K562 (cell line): Measurements from ENCODE around the gene IRAK2. TPM values are rescaled to one million over a fixed set of nuclear protein-coding genes. Genes with fewer than 3 reads are reported as not detected.

ENCODE experiments used
- CAMTA2 ChIP-seq: fragments of 250-450 bp; sonication (Bioruptor Pico); conservative IDR thresholded peaks from 2 replicates; pipeline ENCODE4 v1.5.1; 2022
- E2F6 ChIP-seq, 2 experiments: IDR thresholded peaks; 2 replicates each; pipeline ENCODE4 v1.6.1; 2011; ENCODE audit warnings: borderline replicate concordance in 1 of 2, control low read depth in 1 of 2, low read depth in 1 of 2, low read length in 1 of 2, mild to moderate bottlenecking in 1 of 2, mixed read lengths in 1 of 2, moderate library complexity in 1 of 2; ENCODE audit not compliant: insufficient read depth in 1 of 2, insufficient read length in 1 of 2, poor library complexity in 1 of 2, severe bottlenecking in 1 of 2; ENCODE audit errors: extremely low read depth in 1 of 2
- ETV1 ChIP-seq: fragments of 450-650 bp; conservative IDR thresholded peaks from 2 replicates; pipeline ENCODE4 v1.6.1; 2016; ENCODE audit warnings: missing genetic modification characterization, control low read depth, low read depth, missing compliant biosample characterization
- FOS ChIP-seq: IDR thresholded peaks from 3 replicates; pipeline ENCODE4 v1.6.1; 2011; ENCODE audit not compliant: insufficient read length; ENCODE audit errors: extremely low read depth
- FOXA3 ChIP-seq, 2 experiments: fragments of 450-650 bp in 1 of 2; sonication (generic) in 1 of 2; formaldehyde crosslinking; IDR thresholded peaks in 1 of 2; conservative IDR thresholded peaks in 1 of 2; 2 replicates each; pipeline versions ENCODE4 v1.4.0 to v1.8.0; 2020 to 2022; ENCODE audit warnings: mild to moderate bottlenecking in 2 of 2, missing genetic modification reagents in 1 of 2
- GATAD2A ChIP-seq: fragments of 450-650 bp; IDR thresholded peaks from 2 replicates; pipeline ENCODE4 v1.6.1; 2017
- HMG20A ChIP-seq: fragments of 450-650 bp; formaldehyde crosslinking; conservative IDR thresholded peaks from 2 replicates; pipeline ENCODE4 v1.4.0; 2020; ENCODE audit warnings: mild to moderate bottlenecking, mixed read lengths
- MBD1 ChIP-seq: fragments of 250-450 bp; sonication (Bioruptor Pico); IDR thresholded peaks from 2 replicates; pipeline ENCODE4 v1.8.0; 2022; ENCODE audit warnings: inconsistent platforms
- NELFE ChIP-seq: IDR thresholded peaks from 2 replicates; pipeline ENCODE4 v1.6.1; 2011; ENCODE audit warnings: mild to moderate bottlenecking; ENCODE audit not compliant: insufficient read depth, insufficient read length
- PRPF4 ChIP-seq: fragments of 200-400 bp; formaldehyde crosslinking; IDR thresholded peaks from one replicate; pipeline ENCODE4 v1.6.1; 2017; ENCODE audit warnings: low read length, low read depth, mild to moderate bottlenecking; ENCODE audit not compliant: insufficient read depth, poor library complexity, severe bottlenecking
- PTTG1 ChIP-seq: fragments of 450-650 bp; IDR thresholded peaks from 2 replicates; pipeline ENCODE4 v1.6.1; 2016; ENCODE audit warnings: low read depth, mild to moderate bottlenecking, missing genetic modification characterization, missing compliant biosample characterization
- SAP30 ChIP-seq: fragments of 200-600 bp; sonication (generic); IDR thresholded peaks from 2 replicates; pipeline ENCODE4 v1.6.1; 2012; ENCODE audit warnings: borderline replicate concordance, low read depth, mild to moderate bottlenecking, moderate library complexity, low read length, control low read depth, inconsistent platforms; ENCODE audit not compliant: insufficient read depth, poor library complexity, severe bottlenecking
- SPI1 ChIP-seq: IDR thresholded peaks from 2 replicates; pipeline ENCODE4 v1.6.1; 2011; ENCODE audit warnings: low read depth, low read length, control low read depth, borderline replicate concordance
- SRF ChIP-seq, 2 experiments: fragments of 250-450, 450-650 bp in 1 of 2; sonication (Bioruptor Pico) in 1 of 2; sonication (generic) in 1 of 2; formaldehyde crosslinking; IDR thresholded peaks; 2 replicates each; pipeline versions ENCODE4 v1.5.0 to v1.5.1; 2020 to 2022; ENCODE audit warnings: mild to moderate bottlenecking in 1 of 2, missing genetic modification reagents in 1 of 2
- ZNF197 ChIP-seq: fragments of 200-800 bp; sonication (Bioruptor generic); IDR thresholded peaks from 2 replicates; pipeline ENCODE4 v1.6.1; 2016; ENCODE audit warnings: low read depth, missing genetic modification characterization, missing compliant biosample characterization
- ZNF239 ChIP-seq: fragments of 250-450 bp; sonication (Bioruptor Pico); IDR thresholded peaks from 2 replicates; pipeline ENCODE4 v1.4.0; 2020; ENCODE audit warnings: mild to moderate bottlenecking
- ZNF445 ChIP-seq: fragments of 250-450 bp; sonication (Bioruptor Pico); IDR thresholded peaks from 2 replicates; pipeline ENCODE4 v1.4.0; 2020; ENCODE audit warnings: low read depth, mild to moderate bottlenecking, moderate library complexity
- ZNF551 ChIP-seq: fragments of 250-450 bp; sonication (Bioruptor Pico); IDR thresholded peaks from 2 replicates; pipeline ENCODE4 v1.5.0; 2021; ENCODE audit warnings: mild to moderate bottlenecking, moderate library complexity
- ZNF699 ChIP-seq: fragments of 250-450 bp; sonication (Bioruptor Pico); IDR thresholded peaks from 2 replicates; pipeline ENCODE4 v1.8.0; 2021; ENCODE audit warnings: mild to moderate bottlenecking, moderate library complexity; ENCODE audit not compliant: insufficient replicate concordance
- polyA plus RNA-seq, 8 experiments: library from polyadenylated mRNA; depleted of rRNA in 4 of 8; stranded (reverse) in 5 of 8; unstranded in 3 of 8; fragments of >200 nt; fragmentation: Nextera tagmentation in 2 of 8; fragmentation: Illumina TruSeq in 1 of 8; extraction: Ambion mirVana in 2 of 8; extraction: Trizol in 1 of 8; gene quantifications; 2 replicates each; pipeline versions ENCODE4 v1.2.1 to v1.2.3, GENCODE V29; 2011 to 2014; ENCODE audit warnings: inconsistent platforms in 1 of 8, missing spikeins in 1 of 8
- total RNA-seq, 7 experiments: library from RNA; depleted of rRNA in 6 of 7; stranded (reverse); fragments of >200 nt in 6 of 7; fragmentation: Illumina TruSeq in 2 of 7; extraction: Trizol in 2 of 7; gene quantifications; 2 replicates each; pipeline versions ENCODE4 v1.2.1 to v1.2.3, GENCODE V29; 2011 to 2021; ENCODE audit warnings: low replicate concordance in 1 of 7
- TF ChIP-seq, protein P1 (sequence below): fragments of 250-450 bp; sonication (Bioruptor Pico); IDR thresholded peaks from 2 replicates; pipeline ENCODE4 v1.4.0; 2020; ENCODE audit warnings: mild to moderate bottlenecking
- TF ChIP-seq, protein P2 (sequence below), 2 experiments: fragments of 450-650 bp in 1 of 2; sonication (generic) in 1 of 2; formaldehyde crosslinking; conservative IDR thresholded peaks; 2 replicates each; pipeline versions ENCODE4 v1.4.0 to v1.8.1; 2020 to 2022; ENCODE audit warnings: mild to moderate bottlenecking in 1 of 2, missing genetic modification reagents in 1 of 2

Gene IRAK2
- total and polyA plus RNA-seq, 9 of the 15 experiments (the other 6 are each of a cell fraction or from before 2014, with no cell fraction given), result 0.42 to 4.4 (median 2.7) TPM

- TF ChIP-seq MBD1 (CRISPR knock-in tag) (no peak), HMG20A (CRISPR knock-in tag) (no peak), ZNF551 (CRISPR knock-in tag) (no peak), ETV1 (tag) (no peak), SPI1 (peak; percentile 68), SRF (CRISPR knock-in tag; IDR thresholded peaks at IDR 0.05) (no peak), PTTG1 (no peak), ZNF445 (CRISPR knock-in tag) (no peak; the same call in 1 of the 2 replicates), SAP30 (peak; percentile 66), GATAD2A (no peak), E2F6 (IDR thresholded peaks at IDR 0.05; ENCODE audit: borderline replicate concordance in 1 of 2, extremely low read depth in 1 of 2, insufficient read depth in 1 of 2, insufficient read length in 1 of 2, low read depth in 1 of 2, low read length in 1 of 2, poor library complexity in 1 of 2, severe bottlenecking in 1 of 2) (peak; percentile 88 to 93), NELFE (no peak), ZNF239 (no peak), ZNF699 (CRISPR knock-in tag) (no peak), ZNF197 (CRISPR knock-in tag) (no peak), PRPF4 (no peak), FOS (peak; percentile 50), FOXA3 (CRISPR knock-in tag; conservative IDR thresholded peaks at IDR 0.05 in 1 of 2, IDR thresholded peaks at IDR 0.05 in 1 of 2) (no peak; a peak in 1 of 4 replicates), CAMTA2 (CRISPR knock-in tag) (no peak)
- TF ChIP-seq, protein P1, sequence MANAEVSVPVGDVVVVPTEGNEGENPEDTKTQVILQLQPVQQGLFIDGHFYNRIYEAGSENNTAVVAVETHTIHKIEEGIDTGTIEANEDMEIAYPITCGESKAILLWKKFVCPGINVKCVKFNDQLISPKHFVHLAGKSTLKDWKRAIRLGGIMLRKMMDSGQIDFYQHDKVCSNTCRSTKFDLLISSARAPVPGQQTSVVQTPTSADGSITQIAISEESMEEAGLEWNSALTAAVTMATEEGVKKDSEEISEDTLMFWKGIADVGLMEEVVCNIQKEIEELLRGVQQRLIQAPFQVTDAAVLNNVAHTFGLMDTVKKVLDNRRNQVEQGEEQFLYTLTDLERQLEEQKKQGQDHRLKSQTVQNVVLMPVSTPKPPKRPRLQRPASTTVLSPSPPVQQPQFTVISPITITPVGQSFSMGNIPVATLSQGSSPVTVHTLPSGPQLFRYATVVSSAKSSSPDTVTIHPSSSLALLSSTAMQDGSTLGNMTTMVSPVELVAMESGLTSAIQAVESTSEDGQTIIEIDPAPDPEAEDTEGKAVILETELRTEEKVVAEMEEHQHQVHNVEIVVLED (CRISPR knock-in tag), result peak; percentile 60; the same call in 1 of the 2 replicates
- TF ChIP-seq, protein P2, sequence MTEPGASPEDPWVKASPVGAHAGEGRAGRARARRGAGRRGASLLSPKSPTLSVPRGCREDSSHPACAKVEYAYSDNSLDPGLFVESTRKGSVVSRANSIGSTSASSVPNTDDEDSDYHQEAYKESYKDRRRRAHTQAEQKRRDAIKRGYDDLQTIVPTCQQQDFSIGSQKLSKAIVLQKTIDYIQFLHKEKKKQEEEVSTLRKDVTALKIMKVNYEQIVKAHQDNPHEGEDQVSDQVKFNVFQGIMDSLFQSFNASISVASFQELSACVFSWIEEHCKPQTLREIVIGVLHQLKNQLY (CRISPR knock-in tag; conservative IDR thresholded peaks at IDR 0.05), result peak in 1 of 2 experiments; percentile 94; a peak in 2 of 4 replicates
These were observed 49.2 kb upstream of the IRAK2 start, which contains the start of gene BRK1 (continued) for GRCh38 chr3:10115326-10116137.
